NCI-H345 treated with DMSO at 0.1 percent for 48 hours (cell line): Measurements from ENCODE around the gene PKHD1.

Experiments
- DNase-seq: peaks from one replicate; lab custom pipeline; 2025; ENCODE audit not compliant: unreplicated experiment; lab: John Stamatoyannopoulos, UW

PKHD1 gene, protein sequence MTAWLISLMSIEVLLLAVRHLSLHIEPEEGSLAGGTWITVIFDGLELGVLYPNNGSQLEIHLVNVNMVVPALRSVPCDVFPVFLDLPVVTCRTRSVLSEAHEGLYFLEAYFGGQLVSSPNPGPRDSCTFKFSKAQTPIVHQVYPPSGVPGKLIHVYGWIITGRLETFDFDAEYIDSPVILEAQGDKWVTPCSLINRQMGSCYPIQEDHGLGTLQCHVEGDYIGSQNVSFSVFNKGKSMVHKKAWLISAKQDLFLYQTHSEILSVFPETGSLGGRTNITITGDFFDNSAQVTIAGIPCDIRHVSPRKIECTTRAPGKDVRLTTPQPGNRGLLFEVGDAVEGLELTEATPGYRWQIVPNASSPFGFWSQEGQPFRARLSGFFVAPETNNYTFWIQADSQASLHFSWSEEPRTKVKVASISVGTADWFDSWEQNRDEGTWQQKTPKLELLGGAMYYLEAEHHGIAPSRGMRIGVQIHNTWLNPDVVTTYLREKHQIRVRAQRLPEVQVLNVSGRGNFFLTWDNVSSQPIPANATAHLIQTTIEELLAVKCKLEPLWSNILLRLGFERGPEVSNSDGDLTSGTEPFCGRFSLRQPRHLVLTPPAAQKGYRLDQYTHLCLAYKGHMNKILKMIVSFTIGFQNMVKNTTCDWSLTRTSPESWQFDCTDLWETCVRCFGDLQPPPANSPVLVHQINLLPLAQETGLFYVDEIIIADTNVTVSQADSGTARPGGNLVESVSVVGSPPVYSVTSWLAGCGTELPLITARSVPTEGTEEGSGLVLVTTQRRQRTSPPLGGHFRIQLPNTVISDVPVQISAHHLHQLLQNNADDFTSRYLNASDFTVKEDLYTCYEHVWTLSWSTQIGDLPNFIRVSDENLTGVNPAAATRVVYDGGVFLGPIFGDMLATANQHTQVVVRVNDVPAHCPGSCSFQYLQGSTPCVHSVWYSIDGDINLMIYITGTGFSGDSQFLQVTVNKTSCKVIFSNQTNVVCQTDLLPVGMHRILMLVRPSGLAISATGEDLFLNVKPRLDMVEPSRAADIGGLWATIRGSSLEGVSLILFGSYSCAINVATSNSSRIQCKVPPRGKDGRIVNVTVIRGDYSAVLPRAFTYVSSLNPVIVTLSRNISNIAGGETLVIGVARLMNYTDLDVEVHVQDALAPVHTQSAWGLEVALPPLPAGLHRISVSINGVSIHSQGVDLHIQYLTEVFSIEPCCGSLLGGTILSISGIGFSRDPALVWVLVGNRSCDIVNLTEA (N-terminal part only)

DNA sequence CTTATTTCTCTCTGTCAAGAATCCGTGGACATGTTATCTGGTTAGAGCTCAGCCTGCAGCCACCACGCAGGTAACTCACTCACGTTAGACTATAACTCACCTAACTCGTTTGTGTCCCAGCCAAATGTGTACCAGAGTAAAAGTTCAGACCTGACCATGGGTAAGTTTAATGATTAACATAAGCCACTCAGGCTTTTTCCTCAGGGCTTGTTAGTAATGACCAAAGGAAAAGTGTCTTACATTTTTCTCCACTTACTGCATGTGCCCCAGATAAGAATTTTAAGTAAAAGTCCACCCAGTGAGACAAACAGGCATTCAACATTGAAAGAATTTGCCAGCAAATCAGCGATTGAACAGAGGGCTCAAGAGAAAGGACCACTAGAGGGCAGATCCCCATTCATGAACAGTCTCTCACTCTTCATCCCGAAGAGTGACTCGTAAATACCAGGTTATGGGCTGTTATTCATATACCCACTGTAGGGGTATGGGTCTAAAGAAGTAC, at the start of gene PKHD1:
Gene PKHD1, minus strand, starts transcription at position 116 of the 502 bp plus-strand sequence. CDS start 2,680 bp downstream, outside the sequence.
- no peak for DNase-seq

GRCh38 chr6:52136934-52137467, 49.6 kb upstream of the PKHD1 start:
- DNase-seq, result no peak

- no peak for DNase-seq
Measured at GRCh38 chr6:52136055-52136454, 48.6 kb upstream of the PKHD1 start.

GRCh38 chr6:52135217-52135616, 47.8 kb upstream of the PKHD1 start:
- no peak for DNase-seq

GRCh38 chr6:52134011-52134410, 46.6 kb upstream of the PKHD1 start:
- no peak for DNase-seq

DNA sequence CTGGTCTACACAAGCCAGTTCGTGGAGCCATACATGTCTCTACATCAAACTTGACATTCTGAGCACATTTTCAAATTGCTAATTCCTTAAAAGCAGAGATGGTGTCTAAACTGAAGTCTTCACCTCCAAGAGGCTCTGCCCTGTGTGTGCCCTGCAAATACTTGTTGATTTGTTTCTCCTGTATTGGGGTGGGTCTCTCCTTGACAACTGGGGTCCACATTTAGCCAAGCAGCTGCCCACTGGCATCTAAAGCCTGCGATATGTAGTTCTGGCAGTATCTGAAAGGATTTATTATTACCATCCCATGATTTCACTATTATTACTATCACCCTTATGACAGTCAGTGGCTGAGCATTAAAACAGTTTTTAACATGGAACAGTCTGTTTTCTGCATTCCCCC, 45.9 kb upstream of the PKHD1 start:
- DNase-seq, result no peak

GRCh38 chr6:52132292-52132691, 44.9 kb upstream of the PKHD1 start:
- no peak for DNase-seq

DNA sequence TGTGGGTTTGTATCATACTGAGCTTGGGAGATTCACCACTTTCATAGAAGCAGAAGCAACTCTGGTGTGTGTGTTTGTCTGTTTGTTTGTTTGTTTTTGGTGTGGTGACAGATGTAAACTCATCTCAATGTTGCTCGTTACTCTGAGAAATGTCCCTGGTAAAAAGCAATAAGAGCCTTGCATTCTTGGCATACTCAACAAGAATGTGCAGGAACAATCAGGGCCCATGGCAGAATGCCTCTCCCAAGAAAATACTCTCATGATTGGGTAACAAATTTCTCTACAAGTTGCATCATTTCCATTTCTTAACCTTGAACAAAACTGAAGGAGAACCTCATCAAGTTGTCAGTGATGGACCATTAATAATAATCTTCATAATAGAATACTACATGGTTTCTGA, 43.0 kb upstream of the PKHD1 start:
- no peak for DNase-seq

GRCh38 chr6:52127957-52128356, 40.5 kb upstream of the PKHD1 start:
- no peak for DNase-seq

GRCh38 chr6:52126231-52126630, 38.8 kb upstream of the PKHD1 start:
- no peak for DNase-seq

DNA sequence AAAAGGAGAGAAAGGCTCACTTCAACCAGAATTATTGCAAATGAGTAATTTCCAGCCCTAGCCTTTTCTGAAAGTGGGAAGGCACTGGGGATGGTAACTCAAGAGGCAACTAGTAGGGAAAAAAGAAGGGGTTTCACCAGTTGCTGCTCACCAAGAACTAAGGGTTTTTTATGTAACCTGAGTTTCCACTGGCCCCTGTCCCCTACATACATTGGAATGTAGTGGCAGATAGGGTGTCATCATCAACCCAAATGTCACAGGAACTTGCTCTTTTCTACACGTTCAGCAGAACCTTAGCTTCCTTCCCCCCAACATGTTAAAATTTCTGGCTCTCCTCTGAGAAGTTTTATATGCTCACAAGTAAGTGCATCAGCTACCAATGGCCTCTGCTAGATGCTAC, 38.2 kb upstream of the PKHD1 start:
- DNase-seq, result no peak

GRCh38 chr6:52125139-52125538, 37.7 kb upstream of the PKHD1 start:
- DNase-seq, result no peak

GRCh38 chr6:52124126-52125121, 37.0 kb upstream of the PKHD1 start:
- no peak for DNase-seq

DNA sequence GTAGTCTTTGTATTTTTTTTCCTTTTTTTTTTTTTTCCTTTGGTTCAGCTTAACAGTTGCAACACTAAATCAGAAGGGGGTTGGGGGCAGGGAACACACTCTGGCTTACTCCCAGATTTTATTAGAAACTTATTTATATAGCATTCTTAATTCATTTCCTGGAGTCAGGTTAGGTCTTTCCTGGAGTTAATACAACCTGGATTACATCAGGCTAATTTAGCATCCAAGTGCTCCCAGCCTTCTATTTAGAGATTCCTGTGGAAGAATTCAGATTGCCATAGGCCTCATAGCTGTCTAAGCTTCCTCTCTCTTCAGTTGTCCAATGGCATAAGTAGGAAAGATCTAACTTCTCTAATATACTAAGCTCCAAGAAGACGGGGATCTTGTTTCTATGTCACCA, 35.8 kb upstream of the PKHD1 start:
- no peak for DNase-seq

DNA sequence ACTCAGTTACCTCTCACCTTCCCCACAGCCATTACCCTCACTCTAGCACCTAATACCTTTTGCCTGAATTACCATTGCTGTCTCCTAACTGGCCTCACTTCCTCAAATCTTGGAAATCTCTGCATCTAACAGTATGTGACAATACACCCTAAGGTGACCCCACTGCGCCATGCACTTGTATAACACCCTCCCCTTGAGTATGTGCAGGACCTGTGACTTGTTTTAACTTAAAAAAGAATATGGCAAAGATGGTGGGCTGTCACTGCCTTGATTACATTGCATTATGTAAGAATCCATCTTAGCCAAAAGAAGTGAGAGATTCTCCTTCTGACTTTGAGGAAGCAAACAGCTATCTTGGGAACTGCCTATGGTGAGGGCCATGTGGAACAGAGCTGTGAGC, 29.9 kb upstream of the PKHD1 start:
- no peak for DNase-seq

GRCh38 chr6:52116605-52116948, 29.2 kb upstream of the PKHD1 start:
- no peak for DNase-seq

DNA sequence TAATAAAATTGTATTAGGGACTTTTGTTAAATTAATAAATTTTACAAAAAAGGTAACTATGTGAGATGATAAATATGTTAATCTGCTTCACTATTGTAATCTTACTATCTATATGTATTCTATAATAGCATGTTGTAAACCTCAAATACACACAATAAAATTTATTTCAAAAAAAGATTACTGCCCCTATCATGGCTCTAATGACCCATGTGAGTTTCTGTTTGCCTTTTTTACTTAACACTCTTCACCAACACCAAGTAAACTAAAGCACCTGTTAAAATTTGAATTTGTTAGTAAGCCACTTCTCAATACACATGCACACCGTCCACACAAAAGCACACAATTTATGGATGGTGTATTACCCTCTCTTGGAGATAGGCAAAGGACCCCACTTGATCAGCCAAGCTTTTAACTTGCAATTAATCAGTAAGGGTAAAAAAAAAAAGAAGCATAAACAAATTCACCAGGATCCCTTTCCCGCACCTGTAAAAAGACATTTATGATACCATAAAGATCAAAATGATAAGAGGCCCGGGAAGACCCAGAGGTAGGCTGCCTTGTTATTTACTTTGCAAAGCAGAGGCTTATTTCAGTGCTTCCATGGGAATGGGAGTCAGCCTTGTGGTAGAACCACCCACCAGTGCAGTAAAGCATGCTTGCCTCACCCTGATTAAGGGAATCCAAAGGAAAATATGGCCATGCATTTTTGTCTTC, 28.6 kb upstream of the PKHD1 start:
- DNase-seq, result no peak

- DNase-seq, result no peak
Measured at GRCh38 chr6:52115145-52115741, 27.8 kb upstream of the PKHD1 start.

DNA sequence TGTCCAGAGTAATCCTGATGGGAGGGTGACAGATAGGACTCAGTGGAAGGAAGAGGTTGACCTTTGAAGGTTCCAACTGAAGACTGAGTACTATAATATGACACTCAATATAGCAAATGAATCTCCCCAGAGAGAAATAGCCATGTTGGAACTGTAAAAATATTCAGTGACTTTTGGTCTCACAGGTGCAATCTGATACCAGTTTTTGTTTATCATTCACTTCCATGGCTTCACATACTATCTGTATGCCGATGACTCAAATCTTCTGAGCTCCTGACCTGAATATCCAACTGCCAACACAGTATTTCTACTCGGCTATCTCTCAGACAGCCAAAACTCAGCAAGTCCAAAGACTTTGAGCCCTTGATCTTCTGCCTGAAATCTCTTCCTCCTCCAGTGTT, 21.8 kb upstream of the PKHD1 start:
- no peak for DNase-seq
